Panc1 (cell line): ENCODE data around the gene SRXN1.

Experiments used
- CTCF ChIP-seq: fragments of 450-650 bp; IDR thresholded peaks from 2 replicates; pipeline ENCODE4 v1.5.1; 2017; ENCODE audit warnings: mild to moderate bottlenecking
- POLR2AphosphoS5 ChIP-seq: IDR thresholded peaks from 2 replicates; pipeline ENCODE4 v1.6.1; 2012; ENCODE audit warnings: mild to moderate bottlenecking, low read depth, low read length, moderate library complexity
- REST ChIP-seq, 2 experiments: IDR thresholded peaks; 2 replicates each; pipeline ENCODE4 v1.6.1; 2011 to 2012; ENCODE audit warnings: low read depth in 2 of 2, control low read depth in 1 of 2, low read length in 1 of 2, mild to moderate bottlenecking in 1 of 2, moderate library complexity in 1 of 2; ENCODE audit not compliant: insufficient read depth in 1 of 2
- SIN3A ChIP-seq: IDR thresholded peaks from 2 replicates; pipeline ENCODE4 v1.6.1; 2012; ENCODE audit warnings: low read depth, mild to moderate bottlenecking, low read length, moderate library complexity, borderline replicate concordance; ENCODE audit not compliant: insufficient read depth
- TCF7L2 ChIP-seq: IDR thresholded peaks from 2 replicates; pipeline ENCODE4 v1.6.1; 2011; ENCODE audit warnings: mild to moderate bottlenecking, low read depth, low read length, inconsistent platforms

GRCh38 chr20:611047-611842, 41.8 kb downstream of the SRXN1 start:
- TF ChIP-seq CTCF (no peak), POLR2AphosphoS5 (no peak), REST (IDR thresholded peaks at IDR 0.05; ENCODE audit: insufficient read depth in 1 of 2, low read depth in 2 of 2, low read length in 1 of 2) (no peak), TCF7L2 (no peak), SIN3A (no peak)
